DOHH2 (cell line): ENCODE measurements around the gene ASGR2.

Experiments
- EZH2phosphoT487 ChIP-seq: fragments of 200-600 bp; sonication (generic); IDR thresholded peaks from 2 replicates; pipeline ENCODE4 v1.6.1; 2017; ENCODE audit warnings: borderline replicate concordance, mild to moderate bottlenecking, antibody characterized with exemption, low read length, moderate library complexity, mixed read lengths
- TF ChIP-seq, protein P1 (sequence below): fragments of 200-600 bp; sonication (generic); IDR thresholded peaks from one replicate; pipeline ENCODE4 v1.5.1; 2014; ENCODE audit warnings: antibody characterized with exemption, mild to moderate bottlenecking, low read depth, low read length; ENCODE audit not compliant: poor library complexity, severe bottlenecking

DNA sequence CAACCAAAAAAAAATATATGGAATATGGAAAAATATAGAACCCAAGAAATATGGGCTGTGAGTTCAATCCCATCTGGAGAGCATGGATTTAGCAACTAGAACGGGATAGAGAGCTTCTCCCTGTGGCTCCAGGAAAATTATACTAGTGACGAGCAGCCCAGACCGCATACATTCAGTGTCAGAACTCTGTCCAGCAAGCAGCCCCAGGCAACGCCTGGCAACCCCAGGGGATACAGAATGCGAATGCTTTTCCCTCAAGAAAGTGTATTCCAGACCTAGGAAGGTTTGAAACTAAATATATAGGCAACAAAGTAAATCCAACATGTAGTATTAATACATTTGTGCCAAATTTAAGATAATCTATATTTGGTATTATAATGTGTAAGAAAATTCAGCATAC is 13.5 kb upstream of the ASGR2 start:
- TF ChIP-seq, protein P1, sequence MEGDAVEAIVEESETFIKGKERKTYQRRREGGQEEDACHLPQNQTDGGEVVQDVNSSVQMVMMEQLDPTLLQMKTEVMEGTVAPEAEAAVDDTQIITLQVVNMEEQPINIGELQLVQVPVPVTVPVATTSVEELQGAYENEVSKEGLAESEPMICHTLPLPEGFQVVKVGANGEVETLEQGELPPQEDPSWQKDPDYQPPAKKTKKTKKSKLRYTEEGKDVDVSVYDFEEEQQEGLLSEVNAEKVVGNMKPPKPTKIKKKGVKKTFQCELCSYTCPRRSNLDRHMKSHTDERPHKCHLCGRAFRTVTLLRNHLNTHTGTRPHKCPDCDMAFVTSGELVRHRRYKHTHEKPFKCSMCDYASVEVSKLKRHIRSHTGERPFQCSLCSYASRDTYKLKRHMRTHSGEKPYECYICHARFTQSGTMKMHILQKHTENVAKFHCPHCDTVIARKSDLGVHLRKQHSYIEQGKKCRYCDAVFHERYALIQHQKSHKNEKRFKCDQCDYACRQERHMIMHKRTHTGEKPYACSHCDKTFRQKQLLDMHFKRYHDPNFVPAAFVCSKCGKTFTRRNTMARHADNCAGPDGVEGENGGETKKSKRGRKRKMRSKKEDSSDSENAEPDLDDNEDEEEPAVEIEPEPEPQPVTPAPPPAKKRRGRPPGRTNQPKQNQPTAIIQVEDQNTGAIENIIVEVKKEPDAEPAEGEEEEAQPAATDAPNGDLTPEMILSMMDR: no peak
- no peak for TF ChIP-seq EZH2phosphoT487
